Measurements from ENCODE around the gene CEP192.

CEP192 gene

GRCh38 chr18:13159579-13159978 is 168.4 kb downstream of the CEP192 start:
- no peak for DNase-seq

GRCh38 chr18:13161276-13161899 is 170.2 kb downstream of the CEP192 start:
- DNase-seq: no peak

DNA sequence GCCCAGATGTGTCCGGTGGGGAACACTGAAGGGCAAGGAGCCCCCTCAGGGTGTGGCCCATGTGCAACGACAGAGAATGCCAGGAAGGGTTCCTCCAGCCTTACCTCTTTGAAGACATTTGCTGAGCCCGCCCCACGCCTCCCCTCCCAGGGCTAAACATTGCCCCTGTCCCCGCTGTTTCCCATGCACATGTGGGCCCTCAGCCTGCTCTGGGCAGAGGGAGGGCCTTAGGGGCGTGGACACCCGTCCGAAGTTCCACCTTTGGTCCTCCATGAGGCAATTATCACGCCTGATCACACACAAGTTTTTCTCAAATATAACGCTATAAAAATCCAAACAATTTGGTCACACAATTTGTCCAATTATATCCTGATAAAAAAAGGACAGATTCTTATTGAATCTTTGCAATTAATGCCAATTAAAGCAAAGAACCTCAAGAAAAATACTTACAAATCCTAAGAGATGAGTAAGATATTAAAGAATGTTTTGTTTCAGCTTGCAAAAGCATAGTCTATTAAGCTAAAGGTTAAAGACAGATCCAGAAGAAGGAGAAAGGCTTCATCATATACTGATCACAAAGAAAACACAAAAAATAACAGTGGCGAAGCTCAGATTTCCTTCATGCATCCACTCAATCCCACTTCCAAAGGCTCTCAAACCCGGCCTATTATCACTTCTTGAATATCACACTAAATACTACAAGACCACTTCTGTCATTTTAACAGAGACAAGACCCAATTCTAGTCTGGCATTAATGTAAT is 172.2 kb downstream of the CEP192 start:
- DNase-seq: no peak

- DNase-seq: no peak
These were observed 173.2 kb downstream of the CEP192 start for GRCh38 chr18:13164406-13164805.

GRCh38 chr18:13165636-13166423 is 174.7 kb downstream of the CEP192 start:
- DNase-seq: no peak

GRCh38 chr18:13173578-13174145 is 182.5 kb downstream of the CEP192 start:
- no peak for DNase-seq
